Activated CD8-positive, alpha-beta memory T cell treated with anti-CD3 and anti-CD28 coated beads for 4 hours (primary cell): Measurements from ENCODE around the gene PLEK.

Source experiments
- DNase-seq, 2 donors: peaks; one replicate each; pipeline ENCODE4 v3.0.0-alpha.2; 2020; ENCODE audit warnings: low read depth in 2 of 2

PLEK gene

DNA sequence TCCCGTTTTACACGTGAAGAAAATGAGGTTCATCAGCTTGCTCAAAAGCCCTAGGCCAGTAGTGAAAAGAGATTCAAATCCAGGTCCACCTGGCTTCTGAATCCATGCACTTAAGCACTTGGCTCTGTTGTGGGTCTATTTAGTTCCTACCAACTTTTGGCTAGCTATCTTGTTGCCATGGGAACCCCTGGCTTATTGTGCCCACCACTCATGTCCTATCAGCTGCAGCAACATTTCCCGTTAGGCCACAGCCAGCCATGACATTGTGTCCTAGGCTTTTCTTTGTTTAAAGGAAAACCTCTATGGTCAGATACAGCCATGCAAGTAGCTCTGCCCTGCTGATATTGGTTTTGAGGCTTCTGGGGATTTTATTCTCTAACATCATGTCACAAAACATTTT is 49.8 kb downstream of the PLEK start:
- DNase-seq: no peak

- DNase-seq: no peak
Measured at GRCh38 chr2:68415521-68415920, 50.4 kb downstream of the PLEK start.

- DNase-seq: no peak
Measured at GRCh38 chr2:68416081-68416675, 51.1 kb downstream of the PLEK start.

- no peak for DNase-seq
Measured at GRCh38 chr2:68417926-68418325, 52.8 kb downstream of the PLEK start.

- DNase-seq: no peak
Measured at GRCh38 chr2:68418419-68418818, 53.3 kb downstream of the PLEK start.

- no peak for DNase-seq
Measured at GRCh38 chr2:68418855-68419254, 53.8 kb downstream of the PLEK start.

- DNase-seq: no peak
Measured at GRCh38 chr2:68420254-68420910, 55.3 kb downstream of the PLEK start.

- DNase-seq: no peak
Measured at GRCh38 chr2:68423966-68424650, 59.0 kb downstream of the PLEK start.

GRCh38 chr2:68425503-68425902 is 60.4 kb downstream of the PLEK start:
- DNase-seq: no peak

- DNase-seq: no peak
Measured at GRCh38 chr2:68426446-68426845, 61.4 kb downstream of the PLEK start.

DNA sequence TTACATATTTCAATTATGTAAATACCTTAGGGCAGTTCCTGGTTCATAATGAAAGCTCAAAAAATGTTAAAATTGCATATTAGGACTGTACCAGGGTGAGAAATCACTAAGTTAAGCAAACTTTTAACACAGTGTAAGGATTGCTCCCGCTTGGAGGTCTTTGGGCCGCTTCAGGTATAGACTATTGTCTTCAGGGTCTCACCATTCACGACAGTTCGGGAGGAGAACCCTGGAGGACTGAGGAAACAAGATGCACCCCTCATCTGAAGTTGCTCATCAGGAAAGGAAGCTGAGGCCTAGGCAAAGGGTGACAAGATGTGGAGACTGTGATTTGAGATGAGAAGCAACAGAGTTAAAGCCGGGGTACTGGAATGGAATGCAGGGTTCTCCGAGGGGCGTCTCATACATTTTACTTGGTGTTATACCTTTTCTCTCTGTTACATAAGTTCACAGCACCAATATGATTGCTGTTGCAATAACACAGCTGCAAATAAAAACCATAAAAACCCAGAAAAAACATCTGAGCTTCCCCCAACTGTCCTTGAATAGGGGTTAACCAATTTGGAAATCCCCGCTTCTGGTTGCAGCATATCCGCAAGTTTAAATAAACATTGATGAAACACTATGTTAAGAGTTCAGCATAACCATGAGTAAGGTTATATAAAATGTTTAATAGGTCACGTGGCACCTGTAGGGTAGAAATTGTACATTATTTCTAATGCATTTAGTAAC is 61.9 kb downstream of the PLEK start:
- DNase-seq: no peak

GRCh38 chr2:68428126-68428525 is 63.0 kb downstream of the PLEK start:
- DNase-seq: no peak

DNA sequence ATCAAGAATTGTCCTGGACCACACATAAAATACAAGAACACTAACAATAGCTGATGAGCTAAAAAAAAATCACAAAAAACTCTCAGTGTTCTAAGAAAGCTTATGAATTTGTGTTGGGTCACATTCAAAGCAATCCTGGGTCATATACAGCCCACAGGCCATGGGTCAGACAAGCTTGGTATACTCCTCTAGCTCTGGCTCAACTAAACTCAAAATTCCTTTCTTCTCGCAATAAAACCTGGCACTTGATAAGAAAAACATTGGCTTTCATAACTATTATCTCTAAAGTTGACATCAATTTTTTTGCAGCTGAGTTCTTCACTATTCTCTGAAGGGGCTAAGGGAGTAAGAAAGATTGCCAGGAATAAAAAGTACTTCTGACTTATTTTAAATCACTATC is 63.7 kb downstream of the PLEK start:
- no peak for DNase-seq

GRCh38 chr2:68429311-68429826 is 64.3 kb downstream of the PLEK start:
- no peak for DNase-seq

DNA sequence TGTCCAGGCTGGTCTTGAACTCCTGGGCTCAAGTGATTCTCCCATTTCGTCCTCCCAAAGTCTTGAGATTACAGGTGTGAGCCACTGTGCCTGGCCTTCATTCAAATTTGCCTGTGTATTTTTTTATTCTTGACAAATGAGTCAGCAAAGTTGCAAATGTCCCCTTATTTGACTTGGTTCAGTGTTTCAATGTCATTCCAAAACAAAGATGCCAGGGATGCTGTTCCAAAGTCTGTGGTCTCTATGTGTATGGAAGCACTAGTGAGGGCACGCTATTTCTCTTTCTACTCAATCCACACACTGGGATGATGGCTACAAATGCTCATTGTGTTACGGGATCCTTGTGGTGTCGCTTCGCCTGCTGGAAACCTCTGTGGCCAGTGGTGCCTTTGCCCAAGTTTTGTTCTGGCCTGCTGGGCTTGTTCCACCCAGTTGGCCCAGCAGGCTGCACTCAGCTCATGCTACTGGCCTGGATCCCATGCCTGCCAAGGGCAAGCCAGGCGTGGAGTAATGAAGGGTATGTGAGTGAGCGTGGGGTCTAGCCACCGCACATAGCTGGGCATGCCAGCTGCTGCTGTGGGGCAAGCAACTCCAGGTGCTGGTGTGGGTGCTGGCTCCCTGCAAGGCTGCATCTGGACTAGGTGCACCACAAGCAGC is 66.4 kb downstream of the PLEK start:
- no peak for DNase-seq

- no peak for DNase-seq
Measured at GRCh38 chr2:68432696-68433658, 67.9 kb downstream of the PLEK start.

- DNase-seq: no peak
Measured at GRCh38 chr2:68434981-68435380, 69.9 kb downstream of the PLEK start.

GRCh38 chr2:68435615-68436014 is 70.5 kb downstream of the PLEK start:
- DNase-seq: no peak

DNA sequence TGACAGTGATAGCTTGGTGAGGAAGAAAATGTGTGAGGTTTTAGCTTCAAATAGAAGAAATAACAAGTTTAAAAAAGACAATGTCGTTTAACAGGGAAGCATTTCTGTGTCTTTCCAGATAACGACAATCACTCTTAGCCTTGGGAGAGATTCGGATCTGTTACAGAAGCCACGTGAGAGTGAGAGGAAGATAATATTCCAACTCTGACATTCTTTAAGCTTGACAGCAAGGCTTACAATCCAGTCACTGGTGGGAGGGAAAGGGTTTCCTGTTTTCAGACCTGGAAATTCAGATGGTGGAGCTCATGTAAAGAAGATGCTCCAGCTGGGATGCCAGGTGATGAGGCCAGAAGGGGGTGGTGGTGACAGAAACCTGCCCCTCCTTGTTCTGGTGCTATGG is 71.2 kb downstream of the PLEK start:
- DNase-seq: no peak

GRCh38 chr2:68438455-68439303 is 73.6 kb downstream of the PLEK start:
- DNase-seq: no peak
